T-helper 22 cell (primary cell): ENCODE results near the gene KREMEN2.

ENCODE experiments used
- DNase-seq: peaks from one replicate; pipeline ENCODE4 v3.0.0-alpha.2; 2020; ENCODE audit warnings: low read depth

The KREMEN2 gene

DNA sequence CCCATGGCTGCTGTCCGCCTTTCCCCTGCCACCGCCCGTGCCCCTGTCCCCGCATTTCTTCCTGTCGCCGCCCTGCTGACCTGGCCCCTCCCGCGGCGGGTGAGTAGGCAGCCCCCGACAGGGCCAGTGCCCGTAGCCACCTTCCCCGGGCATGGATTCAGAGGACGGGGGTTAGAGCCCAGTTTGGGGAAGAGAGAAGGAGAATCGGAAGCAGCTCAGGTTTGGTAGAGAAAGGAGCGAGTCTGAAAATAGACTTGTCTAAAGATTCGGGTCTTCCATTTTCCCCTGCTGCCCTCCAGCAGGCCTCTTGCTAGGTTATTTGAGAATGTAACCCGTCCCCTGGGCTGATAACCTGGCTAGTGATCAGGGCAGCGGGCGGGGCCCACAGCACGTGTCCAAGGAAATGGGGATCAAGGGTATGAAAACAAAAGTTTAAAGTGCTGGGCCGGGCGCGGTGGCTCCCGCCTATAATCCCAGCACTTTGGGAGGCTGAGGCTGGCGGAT lies 40.8 kb downstream of the KREMEN2 start:
- DNase-seq: no peak

DNA sequence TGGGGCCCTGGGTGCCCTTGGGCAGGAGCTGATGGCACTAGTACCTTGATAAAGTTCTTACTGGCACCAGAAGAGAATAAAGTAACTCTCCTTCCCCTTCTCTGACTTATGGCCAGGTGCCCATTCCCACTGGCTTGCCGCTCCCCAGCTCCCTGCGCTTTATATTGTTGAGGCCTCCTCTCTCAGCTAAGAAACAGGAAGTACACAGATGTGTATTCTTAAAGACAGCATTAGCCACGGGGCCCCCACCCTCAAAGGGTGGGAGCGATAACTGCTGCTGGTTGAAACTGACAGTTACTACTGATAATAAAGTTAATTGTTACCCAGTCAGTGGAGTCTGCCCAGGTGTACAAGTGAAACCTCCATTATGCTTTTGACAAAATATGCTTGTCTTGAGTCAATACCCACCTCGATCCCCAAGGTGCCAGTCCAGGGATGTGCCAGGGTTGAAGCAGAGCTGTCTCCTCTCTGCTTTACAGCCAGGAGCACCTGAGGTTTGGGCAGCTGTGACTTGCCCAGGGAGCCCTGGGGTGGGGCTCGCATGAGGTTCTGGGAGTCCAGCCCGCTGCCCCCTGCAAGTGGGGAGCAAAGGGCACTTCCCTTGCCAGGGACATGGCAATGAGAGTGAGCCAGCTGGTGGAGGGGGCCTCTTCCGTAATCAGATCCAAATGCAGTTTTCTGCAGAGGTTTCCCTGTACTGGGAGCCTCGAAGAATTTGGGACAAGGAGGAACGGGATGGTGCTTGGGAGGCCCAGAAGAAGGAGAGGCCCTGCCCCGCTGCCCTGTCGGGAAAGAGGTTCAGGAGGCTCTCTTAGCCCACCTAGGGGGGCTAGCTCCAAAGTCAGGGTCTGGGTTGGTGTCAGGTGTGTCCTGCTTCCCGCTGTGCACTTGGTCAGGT lies 43.2 kb downstream of the KREMEN2 start:
- no peak for DNase-seq

DNA sequence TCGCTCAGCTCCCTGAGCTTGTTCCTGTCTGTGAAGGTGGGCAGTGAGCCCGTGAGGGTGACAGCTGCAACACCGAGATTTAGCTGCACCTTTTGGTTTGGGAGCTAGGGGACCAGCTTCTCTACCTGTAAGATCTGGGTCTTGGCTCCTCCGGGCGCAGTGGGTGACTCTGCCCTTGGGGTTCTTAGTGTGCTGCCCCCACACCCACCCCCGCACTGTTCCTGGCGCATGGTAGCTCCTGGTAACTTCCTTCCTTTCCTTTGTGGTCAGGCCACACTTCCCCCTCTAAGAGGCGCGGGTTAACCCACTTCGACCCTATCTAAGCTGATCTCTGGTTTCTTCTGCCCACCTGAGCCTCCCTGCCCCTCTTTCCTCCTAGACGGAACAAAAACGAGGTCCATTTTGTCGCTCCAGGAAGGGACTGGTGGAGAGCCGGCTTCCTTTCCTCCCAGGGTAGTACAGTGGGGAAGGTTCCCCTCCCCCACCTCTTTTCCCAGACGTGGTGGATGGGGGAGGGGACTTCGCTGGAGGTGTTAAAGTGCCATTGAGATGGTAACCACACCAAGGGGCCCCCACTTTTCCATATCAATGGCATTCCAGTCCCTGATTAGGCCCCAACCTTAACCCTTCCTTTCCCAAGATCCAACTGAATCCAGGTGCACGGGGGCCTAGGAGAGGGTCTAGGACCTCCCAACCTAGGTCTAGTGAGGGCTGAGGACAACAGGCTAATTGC lies 44.0 kb downstream of the KREMEN2 start:
- DNase-seq: no peak

DNA sequence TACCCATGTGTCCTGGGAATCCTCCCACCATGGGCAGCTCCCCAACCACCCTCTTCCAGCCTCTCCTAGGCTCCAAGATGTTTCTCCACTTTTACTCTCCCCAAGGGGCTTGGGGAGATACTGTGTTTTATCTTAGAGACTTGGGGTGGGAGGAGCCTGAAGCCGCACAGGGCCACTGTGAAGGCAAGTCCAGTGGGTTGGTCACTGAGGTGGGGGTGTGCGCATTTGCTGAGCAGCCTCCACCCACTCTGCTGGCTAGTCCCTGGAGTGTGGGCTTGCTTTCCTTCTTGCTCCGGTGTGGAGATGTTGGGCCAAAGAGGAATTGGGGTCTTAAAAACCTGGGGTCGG lies 44.6 kb downstream of the KREMEN2 start:
- DNase-seq: no peak

DNA sequence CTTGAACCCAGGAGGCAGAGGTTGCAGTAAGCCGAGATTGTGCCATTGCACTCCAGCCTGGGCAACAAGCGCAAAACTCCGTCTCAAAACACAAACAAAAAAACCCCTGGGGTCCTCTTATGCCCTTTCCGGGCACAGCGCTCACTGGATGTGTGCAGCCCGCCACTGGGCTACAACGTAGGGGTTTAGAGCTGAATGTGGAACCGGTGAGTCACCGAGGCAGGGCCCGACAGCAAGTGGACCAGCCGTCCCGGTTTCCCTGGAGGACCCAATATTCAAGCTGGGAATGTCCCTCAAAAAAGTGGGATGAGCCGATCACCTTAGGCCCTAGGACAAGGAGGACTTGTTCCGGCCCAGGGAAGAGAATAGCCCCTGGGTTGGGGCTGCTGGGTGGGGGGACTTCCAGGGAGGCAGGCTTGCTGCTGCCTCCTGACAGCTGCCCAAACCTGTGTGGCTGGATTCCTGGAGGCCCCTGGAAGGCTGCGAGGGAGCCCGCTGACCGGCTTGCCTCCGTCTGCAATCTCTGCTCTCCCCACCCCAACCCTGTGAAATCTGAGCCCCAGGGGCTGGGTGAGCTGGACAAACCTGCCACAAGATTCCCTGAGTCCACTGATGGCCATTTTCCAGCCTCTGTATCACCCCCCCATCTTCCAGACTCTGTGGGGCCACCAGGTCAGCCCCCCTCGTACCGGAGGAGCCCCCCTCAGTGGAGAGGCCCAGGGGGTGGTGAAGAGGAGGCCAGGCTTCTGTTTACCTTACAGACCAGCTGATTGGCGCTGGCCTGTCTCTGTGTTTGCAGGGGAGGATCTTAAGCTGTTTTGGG lies 45.7 kb downstream of the KREMEN2 start:
- no peak for DNase-seq

DNA sequence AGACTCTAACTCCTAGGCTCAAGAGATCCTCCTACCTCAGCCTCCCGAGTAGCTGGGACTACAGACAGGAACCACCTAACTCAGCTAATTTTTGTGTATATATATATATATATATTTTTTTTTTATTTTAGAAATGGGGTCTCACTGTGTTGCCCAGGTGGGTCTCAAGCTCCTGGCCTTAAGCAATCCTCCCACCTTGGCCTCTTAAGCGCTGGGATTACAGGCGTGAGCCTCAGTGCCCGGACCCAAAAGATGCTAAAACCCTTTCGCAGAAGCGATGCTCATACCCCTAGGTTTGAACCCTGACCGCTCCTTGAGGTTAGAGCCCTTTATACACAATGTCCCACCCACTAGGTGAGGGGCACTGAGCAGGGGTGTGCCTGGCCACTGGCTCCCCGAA lies 46.4 kb downstream of the KREMEN2 start:
- DNase-seq: no peak

DNA sequence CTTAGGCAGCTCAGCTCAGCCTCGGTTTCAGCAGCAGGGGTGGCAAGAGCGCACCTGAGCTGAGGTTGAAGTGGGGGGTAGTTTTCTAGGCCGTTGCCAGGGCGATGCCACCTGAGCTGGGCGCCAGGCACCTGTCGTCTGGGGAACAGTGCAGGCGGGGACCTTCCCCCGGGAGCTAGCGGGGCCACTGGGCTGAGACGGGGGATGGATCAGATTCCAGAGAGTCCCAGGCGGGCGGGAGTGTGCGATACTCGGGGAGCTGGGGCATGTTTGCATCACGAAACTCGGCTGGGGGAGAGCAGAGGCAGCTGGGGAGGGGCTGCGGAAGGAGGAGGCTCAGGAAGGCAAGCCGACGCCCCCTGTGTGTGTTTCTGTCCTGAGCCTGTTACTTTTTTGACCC lies 48.2 kb downstream of the KREMEN2 start:
- no peak for DNase-seq

DNA sequence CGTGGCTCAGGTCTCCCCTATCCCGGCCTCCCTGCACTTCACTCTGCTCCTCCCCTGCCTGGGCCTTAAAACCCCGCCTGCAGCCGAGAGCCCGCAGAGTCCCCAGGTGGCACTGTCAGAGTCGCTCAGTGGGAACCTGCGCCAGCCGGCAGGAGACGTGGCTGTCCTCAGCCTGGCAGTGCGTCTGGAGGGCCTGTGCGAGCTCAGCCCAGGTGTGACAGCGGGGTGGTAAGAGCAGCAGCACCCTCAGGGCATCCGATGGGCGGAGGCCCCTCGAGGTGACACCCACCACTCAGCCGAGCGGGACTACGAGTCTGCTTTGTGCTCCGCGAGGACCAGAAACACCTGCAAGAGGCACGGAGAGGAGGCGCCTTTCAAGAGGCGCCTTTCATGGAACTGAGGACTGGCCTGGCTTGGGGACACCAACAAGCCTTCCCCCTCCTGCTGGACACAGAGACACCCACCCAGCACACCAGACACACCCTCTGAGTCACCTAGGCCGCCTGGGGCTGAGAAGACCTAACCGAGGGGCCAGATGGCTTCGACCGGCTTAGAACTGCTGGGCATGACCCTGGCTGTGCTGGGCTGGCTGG lies 48.8 kb downstream of the KREMEN2 start, which contains the start of gene CLDN9:
Gene CLDN9, plus strand, starts transcription at position 96 of the 593 bp plus-strand sequence. Its CDS starts 440 bp downstream, at position 536.
- no peak for DNase-seq

DNA sequence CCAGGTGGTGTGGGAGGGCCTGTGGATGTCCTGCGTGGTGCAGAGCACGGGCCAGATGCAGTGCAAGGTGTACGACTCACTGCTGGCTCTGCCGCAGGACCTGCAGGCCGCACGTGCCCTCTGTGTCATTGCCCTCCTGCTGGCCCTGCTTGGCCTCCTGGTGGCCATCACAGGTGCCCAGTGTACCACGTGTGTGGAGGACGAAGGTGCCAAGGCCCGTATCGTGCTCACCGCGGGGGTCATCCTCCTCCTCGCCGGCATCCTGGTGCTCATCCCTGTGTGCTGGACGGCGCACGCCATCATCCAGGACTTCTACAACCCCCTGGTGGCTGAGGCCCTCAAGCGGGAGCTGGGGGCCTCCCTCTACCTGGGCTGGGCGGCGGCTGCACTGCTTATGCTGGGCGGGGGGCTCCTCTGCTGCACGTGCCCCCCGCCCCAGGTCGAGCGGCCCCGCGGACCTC lies 49.4 kb downstream of the KREMEN2 start:
- no peak for DNase-seq

DNA sequence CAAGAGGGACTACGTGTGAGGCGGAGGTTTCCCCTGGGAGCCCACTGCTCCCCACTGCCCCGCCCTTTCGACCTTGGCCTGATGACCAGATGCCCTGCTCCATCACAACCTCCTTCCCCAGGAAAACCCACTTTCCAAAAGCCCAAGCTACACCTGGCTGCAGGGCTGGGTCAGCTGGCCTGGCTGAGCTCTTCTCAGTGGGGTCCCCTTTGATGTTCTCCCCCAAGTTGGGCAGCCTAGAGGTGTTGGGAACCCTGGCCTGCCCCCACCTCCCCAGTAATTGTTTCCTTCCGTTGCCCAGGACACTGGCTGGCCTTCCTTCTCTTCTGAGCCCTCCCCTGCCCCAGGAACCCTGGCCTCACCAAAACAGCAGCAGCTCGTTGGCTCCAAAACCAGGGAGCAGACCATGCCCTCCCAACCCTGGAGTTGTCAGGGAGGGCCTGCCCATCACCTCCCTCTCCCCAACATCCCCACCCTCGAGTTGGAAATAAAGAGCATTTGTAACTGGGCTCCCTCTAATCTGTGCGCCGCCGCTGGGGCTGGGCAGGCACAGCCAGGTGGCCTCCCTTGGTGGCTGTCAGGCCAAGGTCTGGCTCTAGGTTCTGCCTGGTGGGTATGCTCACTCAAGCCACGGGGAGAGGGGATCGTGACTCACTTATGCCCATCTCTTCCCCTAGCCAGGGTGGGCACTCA lies 50.1 kb downstream of the KREMEN2 start:
- DNase-seq: no peak

DNA sequence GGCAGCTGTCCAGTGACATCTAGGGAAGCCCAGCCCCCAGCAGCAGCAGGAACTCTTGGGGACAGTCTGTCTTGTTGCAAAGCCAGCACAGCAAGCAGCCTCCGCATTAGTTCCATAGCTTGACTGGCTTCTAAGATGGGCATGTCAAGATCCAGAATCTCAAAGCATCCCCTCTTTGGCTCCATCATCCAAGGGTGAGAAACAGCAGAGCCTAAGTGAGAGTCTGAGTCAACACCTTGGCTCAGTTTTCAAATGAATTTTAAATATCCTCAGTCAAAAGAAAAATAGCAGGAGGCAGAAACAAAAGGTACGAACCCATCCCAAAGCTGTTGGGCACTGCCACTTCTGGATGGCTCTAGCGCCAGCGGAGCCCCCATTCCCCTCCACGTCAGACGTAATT lies 50.9 kb downstream of the KREMEN2 start:
- DNase-seq: no peak

DNA sequence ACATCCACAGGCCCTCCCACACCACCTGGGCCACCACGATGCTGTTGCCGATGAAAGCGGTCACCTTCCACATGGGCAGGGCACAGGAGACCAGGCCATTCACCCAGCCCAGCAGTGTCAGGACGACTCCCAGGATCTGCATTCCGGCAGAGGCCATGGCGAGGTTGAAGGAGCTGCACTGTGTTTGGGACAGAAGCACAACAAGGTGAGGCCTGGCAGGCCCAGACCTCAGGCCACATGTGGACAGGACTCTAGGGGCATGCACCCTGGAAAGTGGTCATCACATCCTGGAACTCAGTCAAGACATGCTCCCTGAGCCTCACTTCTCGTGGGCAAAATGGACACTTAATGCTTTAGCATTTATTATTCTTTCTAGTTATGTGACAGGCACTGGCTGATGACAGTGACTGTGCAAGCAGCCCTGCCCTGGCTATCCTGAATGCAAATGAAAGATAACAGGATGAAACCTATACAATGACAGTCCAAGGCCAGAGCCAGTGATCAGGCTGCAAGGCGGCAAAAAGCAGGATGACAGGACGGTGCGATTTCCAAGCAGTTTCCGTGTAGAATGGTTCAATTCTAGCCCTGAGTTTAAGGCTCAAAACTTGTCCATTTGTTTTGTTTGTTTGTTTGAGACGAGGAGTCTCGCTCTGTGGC lies 51.9 kb downstream of the KREMEN2 start:
- no peak for DNase-seq

DNA sequence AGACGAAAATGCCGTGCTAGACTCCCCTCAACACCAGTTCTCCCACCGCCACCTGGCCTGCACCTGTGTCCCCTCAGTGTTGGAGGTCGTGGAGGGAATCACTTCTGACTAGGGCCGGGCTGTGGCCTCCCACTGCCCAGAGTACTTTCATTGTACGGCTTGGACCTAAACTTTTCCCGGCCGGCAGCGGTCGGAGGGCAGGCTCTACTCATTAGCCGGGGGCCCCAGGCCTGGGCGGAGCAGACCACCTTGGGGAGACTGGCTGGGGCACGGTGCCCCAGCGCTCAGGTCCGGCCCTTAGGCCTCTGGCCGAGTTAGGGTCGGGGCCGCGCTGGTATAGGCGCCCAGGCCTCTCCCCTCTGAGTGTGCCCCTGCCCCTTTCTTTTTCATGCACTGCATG lies 53.3 kb downstream of the KREMEN2 start:
- DNase-seq: no peak
